DMS 273 (cell line): Measurements from ENCODE around the gene CD52.
"Not testable (repeated sequence)": the region's sequence is repeated elsewhere in the genome, so short reads cannot be mapped to it uniquely, and the experiment has no call there.

Experiments used
- DNase-seq: peaks from one replicate; lab custom pipeline; 2025; ENCODE audit not compliant: unreplicated experiment; lab: John Stamatoyannopoulos, UW

CD52 gene

GRCh38 chr1:26329380-26329779 is 11.6 kb downstream of the CD52 start:
- not testable (repeated sequence) for DNase-seq

- no peak for DNase-seq
Measured at GRCh38 chr1:26330276-26330675, 12.5 kb downstream of the CD52 start.

GRCh38 chr1:26333312-26333711 is 15.6 kb downstream of the CD52 start:
- not testable (repeated sequence) for DNase-seq

- DNase-seq: no peak
Measured at GRCh38 chr1:26335774-26336476, 18.2 kb downstream of the CD52 start.

GRCh38 chr1:26336477-26337205 is 18.9 kb downstream of the CD52 start:
- peak; percentile 74 for DNase-seq

GRCh38 chr1:26337206-26337535 is 19.4 kb downstream of the CD52 start:
- DNase-seq: no peak

GRCh38 chr1:26337625-26338024 is 19.9 kb downstream of the CD52 start:
- DNase-seq: no peak

- no peak for DNase-seq
Measured at GRCh38 chr1:26338670-26339069, 20.9 kb downstream of the CD52 start.

GRCh38 chr1:26340047-26340481 is 22.3 kb downstream of the CD52 start:
- no peak for DNase-seq

- DNase-seq: no peak
Measured at GRCh38 chr1:26344147-26344920, 26.6 kb downstream of the CD52 start.

GRCh38 chr1:26345718-26346117 is 28.0 kb downstream of the CD52 start:
- DNase-seq: no peak

GRCh38 chr1:26346274-26347033 is 28.7 kb downstream of the CD52 start:
- no peak for DNase-seq

- no peak for DNase-seq
Measured at GRCh38 chr1:26349188-26349876, 31.6 kb downstream of the CD52 start.

- DNase-seq: no peak
Measured at GRCh38 chr1:26349877-26350244, 32.1 kb downstream of the CD52 start.

GRCh38 chr1:26350343-26350700 is 32.6 kb downstream of the CD52 start:
- no peak for DNase-seq

- DNase-seq: no peak
Measured at GRCh38 chr1:26350701-26351589, 33.2 kb downstream of the CD52 start.

GRCh38 chr1:26351590-26352337 is 34.0 kb downstream of the CD52 start:
- DNase-seq: no peak

- DNase-seq: no peak
Measured at GRCh38 chr1:26352338-26352679, 34.6 kb downstream of the CD52 start.

GRCh38 chr1:26353210-26353859 is 35.6 kb downstream of the CD52 start:
- peak; percentile 74 for DNase-seq
